Femur (tissue), 1 donor: ENCODE measurements around the gene MALRD1.

ENCODE experiments used
- DNase-seq: peaks from one replicate; pipeline ENCODE4 v3.0.0-alpha.2; 2017

The MALRD1 gene

DNA sequence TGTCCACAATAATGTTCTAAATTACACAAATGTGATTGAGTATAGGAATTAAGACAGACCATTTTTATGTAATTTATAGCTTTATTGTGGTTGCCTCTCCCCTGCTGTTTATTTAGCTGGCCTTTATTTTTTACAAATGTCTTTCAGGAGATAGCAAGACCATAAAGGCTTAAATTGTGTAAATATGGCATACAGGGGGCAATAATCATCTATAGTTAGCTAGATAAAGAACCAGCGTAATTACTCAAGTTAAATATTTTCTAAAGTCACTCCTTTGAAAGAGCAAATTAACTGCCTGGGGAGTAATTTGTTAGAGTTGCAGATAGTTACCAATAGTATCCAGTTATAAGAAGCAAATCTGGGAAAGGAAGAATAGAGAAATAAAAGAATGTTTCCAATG, at the start of gene MALRD1:
Gene MALRD1, plus strand, starts transcription at position 313 of the 400 bp plus-strand sequence. CDS start 138 bp downstream, outside the sequence.
- no peak for DNase-seq

DNA sequence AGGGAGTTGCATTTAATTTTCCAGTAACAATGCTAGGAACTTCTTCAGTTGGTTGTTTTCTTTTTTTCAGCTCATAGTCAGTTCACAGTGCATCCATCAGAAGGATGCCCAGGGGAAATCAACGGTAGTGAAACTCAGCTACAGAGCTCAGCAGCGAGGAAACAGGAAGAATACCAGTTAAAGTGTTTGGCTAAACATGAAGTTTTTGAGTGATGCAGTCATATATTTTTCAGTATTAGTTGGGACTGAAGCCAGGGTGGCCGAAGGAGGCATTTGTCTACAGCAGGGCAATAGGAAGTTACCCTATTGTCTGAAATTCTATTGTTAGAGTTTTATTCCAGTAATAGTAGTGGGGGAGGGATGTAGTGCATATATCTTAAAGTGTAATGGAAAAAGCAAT, 45.3 kb upstream of the MALRD1 start:
- DNase-seq: peak; percentile 20

DNA sequence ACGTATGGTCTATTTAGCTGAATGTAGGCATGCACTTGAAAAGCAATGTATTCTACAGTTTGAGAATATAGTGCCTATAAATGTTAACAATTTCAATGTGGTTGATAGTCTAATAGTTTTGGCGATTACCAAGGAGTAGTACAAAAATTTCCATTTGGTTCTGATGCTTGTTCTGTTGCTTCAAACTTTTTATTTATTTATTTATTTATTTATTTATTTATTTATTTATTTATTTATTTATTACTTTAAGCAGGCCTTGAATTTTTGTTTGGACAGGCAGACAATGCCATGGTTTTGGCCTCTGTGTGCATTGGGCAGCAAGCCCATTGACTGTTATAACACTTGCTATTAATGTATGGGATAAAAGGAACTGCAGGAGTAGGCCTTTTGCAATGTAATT, 36.5 kb upstream of the MALRD1 start:
- DNase-seq: no peak

- no peak for DNase-seq
Observed at GRCh38 chr10:19014034-19014433, 34.6 kb upstream of the MALRD1 start.

- no peak for DNase-seq
Observed at GRCh38 chr10:19014498-19014897, 34.1 kb upstream of the MALRD1 start.

- DNase-seq: no peak
Observed at GRCh38 chr10:19017116-19017890, 31.3 kb upstream of the MALRD1 start.

DNA sequence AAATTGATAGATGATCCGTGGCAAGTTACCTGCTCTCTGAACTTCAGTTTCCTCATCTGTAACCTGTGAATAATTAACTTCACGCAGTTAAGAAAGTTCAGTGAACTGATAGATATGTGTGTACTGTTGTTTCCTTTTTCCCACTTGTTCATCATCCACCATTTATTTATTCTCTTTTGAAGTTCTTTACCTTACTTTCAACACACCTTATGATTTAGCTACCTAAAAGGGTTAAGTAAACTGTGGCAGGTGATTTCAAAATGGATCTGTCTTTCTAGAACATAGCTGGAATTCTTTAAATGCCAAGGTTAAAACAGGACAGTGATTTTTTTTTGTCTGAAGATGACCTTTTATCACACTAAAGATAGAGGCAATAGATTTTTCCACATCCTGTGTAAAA, 27.4 kb upstream of the MALRD1 start:
- no peak for DNase-seq

- no peak for DNase-seq
Observed at GRCh38 chr10:19024611-19025010, 24.0 kb upstream of the MALRD1 start.

GRCh38 chr10:19031763-19032162, 16.8 kb upstream of the MALRD1 start:
- DNase-seq: no peak

DNA sequence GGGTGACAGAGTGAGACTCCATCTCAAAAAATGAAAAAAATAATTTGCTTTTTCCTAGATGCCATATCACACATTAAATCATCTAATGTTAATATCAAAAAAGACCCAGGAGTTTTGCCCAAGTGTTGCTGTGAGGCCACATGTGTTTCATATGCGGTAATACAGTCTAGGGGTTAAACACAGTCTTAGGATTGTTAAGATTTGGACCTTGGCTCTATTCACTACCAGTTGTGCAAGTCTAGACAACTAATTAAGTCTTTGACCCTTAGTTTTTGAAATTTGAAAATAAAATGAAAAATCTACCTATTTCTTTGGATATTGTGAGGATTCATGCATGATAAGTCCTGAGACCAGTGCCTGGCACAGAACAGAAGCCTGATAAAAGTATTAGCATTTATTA, 14.9 kb upstream of the MALRD1 start:
- DNase-seq: no peak

- no peak for DNase-seq
Observed at GRCh38 chr10:19041171-19041570, 7.4 kb upstream of the MALRD1 start.

DNA sequence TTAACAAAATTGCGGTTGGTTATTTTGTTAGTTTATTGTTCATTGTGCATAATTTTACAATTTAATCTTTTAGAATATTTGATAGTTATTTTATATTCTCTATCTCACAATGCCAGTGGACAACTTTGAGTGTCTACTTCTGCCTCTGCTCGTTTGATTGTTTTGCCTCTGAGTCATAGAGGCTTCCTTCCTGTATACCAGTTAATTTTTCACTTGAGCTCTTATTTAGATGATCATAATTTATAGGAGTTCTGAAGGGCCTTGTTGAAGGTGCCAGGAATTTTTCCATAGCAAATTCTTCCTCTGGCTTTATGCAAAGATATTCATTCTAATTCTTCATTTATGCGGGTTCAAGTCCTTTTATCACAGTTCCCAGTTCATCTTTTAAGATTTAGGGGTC, 5.2 kb upstream of the MALRD1 start:
- no peak for DNase-seq

- no peak for DNase-seq
Observed at GRCh38 chr10:19046679-19047078, 1.9 kb upstream of the MALRD1 start.

DNA sequence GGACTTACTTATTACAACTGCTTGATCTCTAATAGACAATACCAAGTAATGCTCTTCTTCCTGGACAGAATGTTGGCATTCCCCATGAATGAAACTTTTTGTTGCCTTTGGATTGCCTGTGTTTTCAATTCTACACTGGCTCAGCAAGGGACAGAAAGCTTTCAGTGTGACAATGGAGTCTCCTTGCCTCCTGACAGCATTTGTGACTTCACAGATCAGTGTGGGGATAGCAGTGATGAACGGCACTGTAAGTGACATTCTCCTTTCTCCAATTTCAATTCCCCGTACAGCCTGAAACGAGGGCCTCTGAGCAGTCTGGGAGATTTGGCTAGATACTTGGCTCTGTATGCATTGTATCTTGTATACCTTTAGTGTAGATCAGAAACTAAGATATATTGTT, 290 bp downstream of the MALRD1 start:
- no peak for DNase-seq

- no peak for DNase-seq
Observed at GRCh38 chr10:19049567-19049966, 966 bp downstream of the MALRD1 start.

DNA sequence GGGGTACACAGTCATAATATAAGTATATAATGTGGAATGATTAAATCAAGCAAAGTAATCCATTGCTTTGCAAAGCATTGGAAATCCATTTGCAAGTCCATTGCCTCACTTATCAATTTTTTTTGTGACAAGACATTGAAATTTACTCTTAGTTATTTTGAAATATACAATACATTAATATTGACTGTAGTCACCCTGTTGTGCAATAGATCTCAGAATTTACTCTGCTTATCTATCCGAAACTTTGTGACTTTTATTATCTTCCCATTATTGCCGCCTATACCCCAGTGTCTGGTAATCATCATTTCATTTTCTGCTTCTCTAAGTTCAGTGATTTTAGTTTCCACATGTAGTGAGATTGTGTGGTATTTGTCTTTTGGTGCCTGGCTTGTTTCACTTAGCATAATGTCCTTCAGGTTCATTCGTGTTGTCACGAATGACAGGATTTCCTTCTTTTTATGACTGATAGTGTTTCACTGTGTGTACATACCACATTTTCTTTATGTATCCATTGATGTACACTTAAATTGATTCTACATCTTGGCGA, 5.8 kb downstream of the MALRD1 start:
- DNase-seq: no peak

DNA sequence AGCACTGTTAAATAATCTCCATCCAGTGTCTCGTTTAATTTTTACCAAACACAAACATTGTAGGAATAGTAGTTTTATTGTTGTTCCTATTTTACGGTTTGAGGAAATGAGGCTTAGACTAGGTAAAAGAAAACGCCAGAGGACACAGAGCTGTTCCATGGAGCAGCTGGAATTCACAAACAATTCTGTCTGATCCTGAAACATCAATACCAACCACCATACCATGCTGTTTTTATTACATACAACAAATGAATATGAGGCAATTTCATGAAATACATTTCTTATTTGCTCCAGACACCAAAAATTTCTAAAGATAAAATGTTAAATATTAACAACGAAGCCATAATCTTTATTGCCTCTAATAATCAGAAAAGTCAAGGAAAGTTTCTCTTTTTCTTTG, 9.4 kb downstream of the MALRD1 start:
- no peak for DNase-seq

- no peak for DNase-seq
Observed at GRCh38 chr10:19063986-19064385, 15.4 kb downstream of the MALRD1 start.

GRCh38 chr10:19071946-19072345, 23.3 kb downstream of the MALRD1 start:
- DNase-seq: no peak

GRCh38 chr10:19077276-19077675, 28.7 kb downstream of the MALRD1 start:
- DNase-seq: no peak

GRCh38 chr10:19096501-19097073, 48.0 kb downstream of the MALRD1 start:
- DNase-seq: no peak

DNA sequence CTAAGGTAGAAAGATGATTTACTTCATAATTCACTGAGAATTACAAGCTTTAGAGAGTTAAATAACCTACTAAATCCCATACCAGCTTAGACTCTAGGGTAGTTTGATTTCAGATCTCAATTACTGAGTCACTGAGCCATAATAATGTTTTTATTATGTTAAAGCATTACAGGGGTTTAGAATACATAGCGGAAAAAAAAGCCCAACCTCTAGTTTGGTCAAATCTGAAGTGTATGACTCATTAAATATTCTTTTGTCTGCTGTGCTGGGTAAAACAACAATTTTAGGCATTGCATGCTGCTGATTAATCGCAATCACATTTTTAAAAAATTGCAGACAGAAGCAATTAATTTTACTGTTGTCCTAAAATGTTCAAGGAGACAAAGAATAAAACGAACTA, 48.5 kb downstream of the MALRD1 start:
- DNase-seq: no peak

DNA sequence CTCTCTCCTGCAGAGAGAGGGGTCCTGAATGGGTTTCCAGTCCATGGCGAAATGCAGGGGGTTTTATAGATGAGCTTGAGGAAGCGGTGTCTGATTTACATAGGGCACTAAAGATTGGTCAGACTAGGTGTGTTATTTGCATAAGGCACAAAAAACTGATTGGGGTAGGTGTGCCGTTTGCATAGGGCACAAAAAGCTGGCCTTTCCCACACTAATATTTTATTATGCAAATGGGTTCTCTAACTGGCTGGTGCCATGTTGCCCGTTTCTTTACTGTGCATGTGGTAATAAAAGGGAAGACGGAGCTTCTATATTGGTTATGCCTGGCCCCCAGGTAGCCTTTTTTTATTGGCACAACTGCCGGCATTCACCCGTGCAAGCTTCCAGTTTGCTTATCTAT, 50.2 kb downstream of the MALRD1 start:
- no peak for DNase-seq

GRCh38 chr10:19107406-19107805, 58.8 kb downstream of the MALRD1 start:
- DNase-seq: no peak
